Measurements from ENCODE around the gene SEC16B.

The SEC16B gene

GRCh38 chr1:177944016-177944949, 25.6 kb downstream of the SEC16B start:
- DNase-seq (ENCODE audit: insufficient read length, low spot score) (no peak), FAIRE-seq (no peak)

- FAIRE-seq (no peak), DNase-seq (ENCODE audit: insufficient read length, low spot score) (no peak)
Observed at GRCh38 chr1:177941976-177942375, 27.9 kb downstream of the SEC16B start.

DNA sequence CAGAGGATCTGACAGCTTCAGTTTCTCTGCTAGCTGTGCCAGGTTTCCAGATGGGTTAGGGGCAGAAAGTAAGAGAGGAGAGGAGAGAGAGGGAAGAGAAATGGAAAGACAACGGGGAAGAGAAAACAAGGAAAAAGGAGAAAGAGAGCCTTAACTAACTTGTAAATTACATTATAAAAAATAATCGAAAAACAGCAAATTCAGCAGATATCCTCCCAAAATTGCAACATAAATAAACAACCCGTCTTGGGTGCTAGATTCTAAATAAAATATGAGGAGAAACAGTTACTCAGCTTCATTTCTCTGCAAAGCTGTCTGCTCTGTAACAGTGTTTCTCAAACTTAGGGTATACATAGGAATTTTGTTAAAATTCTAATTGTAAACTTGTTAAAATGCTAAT, 29.2 kb downstream of the SEC16B start:
- DNase-seq (ENCODE audit: insufficient read length, low spot score) (no peak), FAIRE-seq (no peak)

DNA sequence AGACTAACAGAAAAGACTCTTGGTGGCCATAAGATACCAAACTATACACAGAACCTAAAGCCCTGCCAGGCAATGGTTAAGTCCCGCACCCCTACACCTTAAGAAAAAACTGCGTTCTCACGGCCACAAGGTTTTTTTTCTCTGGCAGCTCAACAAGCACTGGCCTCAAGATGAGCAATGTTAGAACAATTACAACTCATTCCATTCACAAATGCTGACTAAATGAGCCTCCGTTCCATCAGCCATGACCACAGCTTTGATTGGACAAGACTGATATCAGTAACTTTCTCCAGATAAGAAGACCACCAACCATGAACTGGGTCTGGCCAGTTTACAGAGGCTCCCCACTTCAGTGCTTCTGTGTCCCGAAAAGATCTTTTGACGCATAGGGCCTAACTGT, 31.9 kb downstream of the SEC16B start:
- DNase-seq (ENCODE audit: insufficient read length, low spot score) (no peak), FAIRE-seq (no peak)

- DNase-seq (ENCODE audit: insufficient read length, low spot score) (no peak), FAIRE-seq (no peak)
Observed at GRCh38 chr1:177937174-177937770, 32.6 kb downstream of the SEC16B start.

DNA sequence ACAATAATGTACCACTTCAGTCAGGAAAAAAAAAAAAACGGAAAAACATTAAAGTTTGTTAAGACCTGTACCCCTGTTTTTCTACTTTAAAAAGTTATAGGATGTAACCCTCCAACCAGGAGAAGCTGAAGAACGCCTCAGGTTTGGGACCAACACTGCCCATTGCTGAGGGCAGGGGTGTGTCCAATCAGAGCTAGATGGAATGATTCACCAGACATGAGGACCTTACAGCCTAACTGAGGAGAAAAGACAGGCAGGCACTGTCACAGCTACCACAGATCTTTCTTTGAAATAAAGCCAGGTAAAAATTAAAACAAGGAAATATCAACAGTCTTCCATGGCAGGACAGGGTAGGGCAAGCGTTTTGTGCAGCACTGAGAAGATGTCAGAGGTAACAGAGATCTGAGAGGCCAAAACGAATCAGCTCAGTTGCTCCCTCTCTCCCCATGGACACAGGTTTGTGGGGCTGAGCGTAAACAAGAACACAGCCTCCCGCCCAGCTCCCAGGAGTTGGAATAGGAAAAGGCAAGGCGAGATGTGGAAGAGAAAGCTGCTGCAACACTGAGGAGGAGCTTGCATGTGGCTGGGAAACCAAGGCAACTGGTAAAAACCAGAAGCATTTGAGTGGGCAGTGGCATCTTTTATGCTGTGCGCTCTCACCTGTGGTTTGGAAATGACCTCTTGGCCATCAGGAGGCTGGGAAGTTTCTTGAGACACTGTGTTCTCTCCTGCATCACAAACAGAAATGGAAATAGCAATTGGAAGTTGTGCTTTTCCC, 34.0 kb downstream of the SEC16B start:
- FAIRE-seq = no peak
- DNase-seq (ENCODE audit: insufficient read length, low spot score) = no peak

DNA sequence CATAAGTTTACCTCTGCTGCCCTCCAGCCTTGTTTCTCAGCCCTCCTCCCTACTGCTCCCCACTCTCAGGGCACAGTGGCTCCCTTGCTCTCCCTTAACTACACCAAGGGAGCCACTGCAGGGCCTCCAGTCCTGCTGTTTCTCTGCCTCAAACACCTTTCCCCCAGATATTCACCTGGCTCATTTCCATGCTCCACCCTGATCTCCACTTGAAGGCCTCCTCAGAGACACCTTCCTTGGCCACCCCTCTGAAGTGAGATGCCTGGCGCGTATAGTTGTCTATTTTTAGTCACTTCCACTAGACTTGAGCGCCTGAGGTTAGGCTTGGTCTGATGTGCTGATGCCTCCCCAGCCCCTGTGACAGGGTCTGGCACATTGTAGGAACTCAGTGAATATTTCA, 34.9 kb downstream of the SEC16B start:
- no peak for FAIRE-seq
- DNase-seq (ENCODE audit: insufficient read length, low spot score) = no peak

DNA sequence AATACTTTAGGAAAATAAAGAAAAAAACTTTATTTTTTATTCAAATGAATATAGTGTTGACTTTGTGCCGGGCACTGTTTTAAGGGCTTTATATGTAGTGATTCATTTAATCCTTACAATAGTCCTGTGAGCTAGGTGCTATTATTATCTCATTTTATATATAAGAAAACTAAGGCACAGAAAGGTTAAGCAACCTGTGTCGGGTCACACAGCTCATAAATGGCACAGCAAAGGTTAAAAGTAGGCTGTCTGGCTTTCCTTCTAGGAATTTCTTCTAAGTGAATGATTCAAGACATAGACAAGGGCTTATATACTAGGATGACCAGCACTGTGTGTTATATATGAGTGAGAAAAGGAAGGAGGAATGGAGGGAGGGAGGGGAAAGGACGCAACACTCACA, 35.4 kb downstream of the SEC16B start:
- no peak for FAIRE-seq

GRCh38 chr1:177933881-177934280, 36.0 kb downstream of the SEC16B start:
- DNase-seq (ENCODE audit: insufficient read length, low spot score) (no peak), FAIRE-seq (no peak)

More for the DNA sequence above, 35.4 kb downstream of the SEC16B start:
- DNase-seq (ENCODE audit: insufficient read length, low spot score) = no peak

DNA sequence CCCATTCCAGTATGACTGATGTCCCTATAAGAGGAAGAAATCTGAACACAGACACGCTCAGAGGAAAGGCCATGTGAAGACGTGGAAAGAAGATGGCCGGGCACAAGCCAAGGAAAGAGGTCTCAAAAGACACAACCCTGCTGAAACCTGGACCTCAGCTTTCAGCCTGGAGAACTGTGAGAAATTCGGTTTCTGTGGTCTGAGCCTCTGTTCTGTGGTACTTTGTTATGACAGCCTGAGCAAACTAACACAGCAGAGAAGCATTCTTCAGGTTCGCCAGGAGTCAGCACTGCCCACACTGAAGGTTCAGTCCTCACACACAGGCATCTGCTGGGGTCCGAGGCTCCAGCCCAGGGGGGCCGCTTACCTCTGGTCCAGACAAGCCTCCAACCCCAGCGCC, 37.7 kb downstream of the SEC16B start:
- DNase-seq (ENCODE audit: insufficient read length, low spot score) = no peak
- no peak for FAIRE-seq

- DNase-seq (ENCODE audit: insufficient read length, low spot score) (no peak), FAIRE-seq (no peak)
Observed at GRCh38 chr1:177928952-177929351, 40.9 kb downstream of the SEC16B start.

GRCh38 chr1:177928194-177928593, 41.7 kb downstream of the SEC16B start:
- FAIRE-seq (no peak), DNase-seq (ENCODE audit: insufficient read length, low spot score) (no peak)

GRCh38 chr1:177927021-177927596, 42.7 kb downstream of the SEC16B start:
- DNase-seq (ENCODE audit: insufficient read length, low spot score) = no peak
- FAIRE-seq = no peak

DNA sequence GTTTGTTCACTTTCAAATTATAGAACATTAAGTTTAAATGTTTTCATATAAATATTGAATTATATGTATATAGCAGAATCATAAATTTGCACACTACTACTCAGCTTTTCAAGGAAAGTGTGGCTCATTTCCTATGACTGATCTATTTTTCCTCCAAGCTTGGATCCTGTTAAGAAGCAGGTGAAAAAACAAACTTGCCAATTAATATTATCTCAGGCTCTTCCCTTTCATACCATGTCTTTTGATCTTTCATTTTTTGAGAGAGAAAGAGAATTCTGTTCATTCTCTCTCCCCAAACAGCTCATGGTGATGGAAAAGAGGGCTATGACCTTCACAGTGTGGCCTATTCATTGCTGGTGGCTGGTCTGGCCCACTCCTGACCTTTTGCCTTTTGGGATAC, 43.7 kb downstream of the SEC16B start:
- no peak for DNase-seq (ENCODE audit: insufficient read length, low spot score)
- no peak for FAIRE-seq

GRCh38 chr1:177925006-177925405, 44.9 kb downstream of the SEC16B start:
- no peak for FAIRE-seq

DNA sequence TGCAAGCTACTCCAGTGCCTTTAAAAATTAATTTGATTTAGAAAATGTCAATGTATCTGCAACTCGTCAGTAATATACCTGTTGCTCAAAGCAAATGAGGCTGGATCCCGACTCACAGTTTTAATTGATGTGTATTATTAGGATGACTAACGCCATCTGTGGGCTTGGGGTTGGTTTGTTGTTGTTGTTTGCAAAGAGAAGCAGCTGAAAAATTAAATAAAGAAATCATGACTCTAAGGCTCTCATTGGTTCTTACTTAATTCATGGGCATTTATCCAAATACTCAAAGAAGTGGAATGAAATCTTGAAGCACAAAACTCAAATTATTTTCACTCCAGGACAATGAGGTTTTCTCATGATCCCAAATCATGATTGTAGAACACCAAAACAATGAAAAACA, 46.4 kb downstream of the SEC16B start:
- no peak for FAIRE-seq
- DNase-seq (ENCODE audit: insufficient read length, low spot score) = no peak

More at GRCh38 chr1:177925006-177925405, 44.9 kb downstream of the SEC16B start:
- no peak for DNase-seq (ENCODE audit: insufficient read length, low spot score)

DNA sequence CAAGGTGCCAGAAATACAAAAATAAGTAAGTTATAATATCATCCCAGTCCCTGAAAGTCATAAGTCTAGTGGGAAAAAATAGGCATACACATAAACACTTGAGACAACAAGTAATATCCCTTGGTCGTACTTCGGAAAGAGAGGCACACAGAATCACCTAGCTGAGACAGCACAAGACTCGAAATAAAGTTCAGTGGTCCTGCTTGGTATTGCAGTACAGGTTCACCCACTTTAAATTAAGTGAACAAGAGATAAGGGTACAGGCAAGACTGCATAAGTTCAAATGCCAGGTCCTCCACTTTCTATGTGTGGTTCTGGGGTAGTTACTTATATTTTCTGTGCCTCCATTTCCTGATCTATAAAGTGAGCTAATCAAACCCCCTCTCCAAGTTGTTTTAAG, 47.6 kb downstream of the SEC16B start:
- no peak for DNase-seq (ENCODE audit: insufficient read length, low spot score)

DNA sequence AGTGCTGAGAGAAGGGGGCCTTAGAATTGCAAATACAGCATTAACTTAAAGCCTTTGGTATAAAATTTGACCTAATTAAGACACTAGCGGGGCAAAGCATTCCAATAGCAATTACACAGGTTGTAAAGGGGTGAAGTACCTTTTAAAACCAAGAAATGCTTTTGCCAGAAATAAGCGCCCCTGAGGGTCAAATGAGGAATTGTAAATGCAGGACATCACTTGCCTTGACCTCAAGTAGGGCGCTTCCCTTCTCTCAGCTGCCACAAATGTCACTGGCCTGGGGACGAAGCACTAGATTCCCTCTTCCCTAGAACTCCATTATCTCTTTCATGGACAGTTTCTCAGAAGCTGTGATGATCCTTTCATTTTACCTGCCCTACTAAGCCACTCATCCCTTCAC, 48.3 kb downstream of the SEC16B start:
- FAIRE-seq = no peak
- no peak for DNase-seq (ENCODE audit: insufficient read length, low spot score)

More for the DNA sequence above, 47.6 kb downstream of the SEC16B start:
- FAIRE-seq = no peak

- FAIRE-seq (no peak), DNase-seq (ENCODE audit: insufficient read length, low spot score) (no peak)
Observed at GRCh38 chr1:177920091-177920490, 49.8 kb downstream of the SEC16B start.

DNA sequence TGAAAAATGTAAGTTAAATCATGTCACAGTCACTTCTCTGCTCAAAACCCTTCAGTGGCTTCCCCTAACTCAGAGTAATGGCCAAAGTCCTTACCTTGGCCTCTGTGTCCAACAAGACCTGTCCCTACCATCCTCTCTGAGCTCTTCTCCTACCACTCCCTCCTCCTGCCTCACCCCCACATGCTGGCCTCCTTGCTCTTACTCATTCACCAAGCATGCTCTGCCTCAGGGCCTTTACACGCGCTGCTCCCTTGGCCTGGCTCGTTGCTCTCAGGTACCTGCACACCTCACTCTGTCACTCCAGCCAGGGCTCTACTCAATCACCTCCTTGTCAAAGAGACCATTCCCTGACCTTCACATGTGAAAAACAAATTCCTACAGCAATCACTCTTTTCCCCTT, 54.2 kb downstream of the SEC16B start:
- no peak for FAIRE-seq
- no peak for DNase-seq (ENCODE audit: insufficient read length, low spot score)

DNA sequence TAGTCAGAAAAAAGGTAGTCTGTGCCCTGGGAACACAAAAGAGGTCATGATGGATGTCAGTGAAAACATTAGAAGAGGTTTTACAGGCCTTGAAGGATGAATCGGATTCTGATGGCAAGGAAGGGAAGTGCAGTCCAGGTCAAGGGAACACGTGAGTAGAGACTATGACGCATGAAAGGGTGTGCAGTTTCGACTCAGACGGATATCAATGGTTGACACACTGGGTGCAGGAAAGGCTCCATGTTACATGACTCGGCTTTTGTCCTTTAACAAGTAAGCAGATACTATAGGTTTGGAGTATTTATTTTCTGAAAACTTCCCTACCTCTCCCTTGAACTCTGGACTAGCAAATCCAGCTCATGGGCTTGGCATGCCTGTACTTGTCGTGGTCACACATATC, 55.3 kb downstream of the SEC16B start:
- DNase-seq (ENCODE audit: insufficient read length, low spot score) = no peak
- FAIRE-seq = no peak

Data from GM19239 (cell line).